Loucy (cell line): ENCODE measurements around the gene LIN9.

ENCODE experiments used
- EZH2phosphoT487 ChIP-seq: fragments of 200-600 bp; IDR thresholded peaks from 2 replicates; pipeline ENCODE4 v1.6.1; 2018; ENCODE audit warnings: antibody characterized with exemption, mild to moderate bottlenecking, moderate library complexity, borderline replicate concordance
- TF ChIP-seq, protein P1 (sequence below): fragments of 200-600 bp; sonication (generic); conservative IDR thresholded peaks from 2 replicates; pipeline ENCODE4 v1.5.1; 2014; ENCODE audit warnings: mild to moderate bottlenecking, antibody characterized with exemption, low read length

DNA sequence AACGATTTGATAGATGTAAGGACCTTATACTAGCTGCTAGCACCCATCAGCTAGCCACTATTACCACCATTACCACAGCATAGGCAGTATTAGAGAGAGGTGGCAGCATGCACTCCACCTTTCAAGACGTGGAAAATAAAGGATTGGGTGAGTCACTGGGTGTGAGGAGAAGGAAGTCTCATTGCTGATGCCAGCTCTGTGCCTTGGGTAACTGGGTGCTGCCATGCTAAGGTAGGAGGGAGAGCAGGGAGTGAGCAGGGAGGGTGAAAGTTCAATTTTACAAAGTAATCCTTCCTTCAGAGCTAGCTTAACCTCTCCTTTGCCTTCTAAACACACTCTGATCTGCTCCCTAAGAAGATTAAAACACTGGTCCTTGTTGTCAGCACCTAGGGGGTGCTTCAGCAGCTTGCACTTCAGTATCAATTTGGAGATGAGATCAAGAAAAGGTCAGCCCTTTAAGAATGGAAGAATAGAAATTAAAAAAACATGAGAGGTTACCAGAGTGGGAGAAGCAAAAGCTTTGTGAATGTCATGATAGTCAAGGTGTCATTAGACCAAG lies 1.8 kb upstream of the LIN9 start:
- TF ChIP-seq EZH2phosphoT487 = no peak
- TF ChIP-seq, protein P1, sequence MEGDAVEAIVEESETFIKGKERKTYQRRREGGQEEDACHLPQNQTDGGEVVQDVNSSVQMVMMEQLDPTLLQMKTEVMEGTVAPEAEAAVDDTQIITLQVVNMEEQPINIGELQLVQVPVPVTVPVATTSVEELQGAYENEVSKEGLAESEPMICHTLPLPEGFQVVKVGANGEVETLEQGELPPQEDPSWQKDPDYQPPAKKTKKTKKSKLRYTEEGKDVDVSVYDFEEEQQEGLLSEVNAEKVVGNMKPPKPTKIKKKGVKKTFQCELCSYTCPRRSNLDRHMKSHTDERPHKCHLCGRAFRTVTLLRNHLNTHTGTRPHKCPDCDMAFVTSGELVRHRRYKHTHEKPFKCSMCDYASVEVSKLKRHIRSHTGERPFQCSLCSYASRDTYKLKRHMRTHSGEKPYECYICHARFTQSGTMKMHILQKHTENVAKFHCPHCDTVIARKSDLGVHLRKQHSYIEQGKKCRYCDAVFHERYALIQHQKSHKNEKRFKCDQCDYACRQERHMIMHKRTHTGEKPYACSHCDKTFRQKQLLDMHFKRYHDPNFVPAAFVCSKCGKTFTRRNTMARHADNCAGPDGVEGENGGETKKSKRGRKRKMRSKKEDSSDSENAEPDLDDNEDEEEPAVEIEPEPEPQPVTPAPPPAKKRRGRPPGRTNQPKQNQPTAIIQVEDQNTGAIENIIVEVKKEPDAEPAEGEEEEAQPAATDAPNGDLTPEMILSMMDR = no peak
